Measurements from ENCODE around the gene ADCYAP1R1.
A peak's percentile ranks its signal among the peaks of the same experiment; 100 is the strongest.
"Not testable (repeated sequence)": the region's sequence is repeated elsewhere in the genome, so short reads cannot be mapped to it uniquely, and the experiment has no call there.

Gene ADCYAP1R1

GRCh38 chr7:31121601-31122000 is 69.5 kb downstream of the ADCYAP1R1 start:
- FAIRE-seq (no peak), DNase-seq (ENCODE audit: extremely low spot score, insufficient read length, low read depth) (no peak)

GRCh38 chr7:31122649-31123058 is 70.5 kb downstream of the ADCYAP1R1 start:
- FAIRE-seq (peak; percentile 68), DNase-seq (ENCODE audit: extremely low spot score, insufficient read length, low read depth) (peak; percentile 7)

DNA sequence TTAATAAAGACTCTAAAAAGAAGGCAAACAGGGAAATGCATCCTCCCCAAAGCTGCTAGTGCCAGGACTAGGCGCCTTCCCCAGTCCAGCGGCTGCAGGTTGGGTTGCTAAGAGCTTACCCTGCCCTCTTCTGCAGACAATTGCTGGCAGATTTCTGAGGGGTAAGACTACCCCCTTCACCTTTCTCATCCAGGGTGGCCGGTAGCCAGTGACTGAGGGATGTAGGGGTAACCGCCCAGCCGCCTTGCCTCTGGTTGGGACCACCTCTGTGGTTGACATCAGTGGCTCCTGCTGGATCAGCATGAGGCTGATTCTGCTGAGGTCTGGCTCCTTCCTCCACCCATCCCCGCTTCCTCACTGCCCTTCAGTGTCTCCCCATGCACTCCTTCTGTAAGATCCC is 71.2 kb downstream of the ADCYAP1R1 start:
- FAIRE-seq (no peak), DNase-seq (ENCODE audit: extremely low spot score, insufficient read length, low read depth) (no peak)

DNA sequence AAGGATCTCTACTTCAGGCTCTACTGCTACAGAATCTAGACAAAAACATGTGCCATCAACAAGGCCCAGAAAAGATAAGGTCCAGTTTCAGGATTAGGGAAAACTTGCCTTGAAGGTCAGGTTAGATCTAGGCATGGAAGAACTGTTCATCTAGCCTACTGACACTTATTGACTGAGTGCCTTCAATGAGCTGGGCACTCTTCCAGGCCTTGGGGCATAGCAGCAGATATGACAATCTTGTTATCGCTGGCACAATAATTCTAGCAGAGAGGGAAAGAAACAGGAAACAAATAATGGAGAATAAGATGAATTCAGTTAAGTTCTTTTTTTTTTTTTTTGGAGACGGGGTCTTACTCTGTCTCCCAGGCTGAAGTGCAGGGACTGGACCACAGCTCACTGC is 71.6 kb downstream of the ADCYAP1R1 start:
- DNase-seq (ENCODE audit: extremely low spot score, insufficient read length, low read depth) (no peak), FAIRE-seq (no peak)

GRCh38 chr7:31125171-31125570 is 73.1 kb downstream of the ADCYAP1R1 start:
- FAIRE-seq, result no peak
- DNase-seq (ENCODE audit: extremely low spot score, insufficient read length, low read depth), result no peak

DNA sequence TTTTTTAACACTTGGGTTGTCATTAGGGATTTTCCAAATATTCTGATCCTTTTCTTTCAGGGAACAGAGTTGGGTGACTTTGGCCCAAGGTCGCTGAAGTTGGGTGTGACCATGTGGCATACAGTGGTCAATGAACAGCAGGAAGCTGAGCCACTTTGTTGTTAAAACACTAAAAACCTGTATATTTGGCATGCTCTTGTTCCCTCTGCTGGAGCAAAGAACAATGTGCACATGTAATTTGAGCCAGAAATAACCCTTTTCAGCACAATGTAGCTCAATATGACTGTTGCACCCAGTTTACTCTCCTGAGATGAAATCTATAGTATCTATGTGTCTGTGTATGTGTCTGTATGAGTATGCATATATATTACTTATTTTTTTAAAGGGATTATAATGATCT is 74.9 kb downstream of the ADCYAP1R1 start:
- no peak for FAIRE-seq

GRCh38 chr7:31129067-31129466 is 77.0 kb downstream of the ADCYAP1R1 start:
- FAIRE-seq (no peak), DNase-seq (ENCODE audit: extremely low spot score, insufficient read length, low read depth) (no peak)

More for the DNA sequence above, 74.9 kb downstream of the ADCYAP1R1 start:
- no peak for DNase-seq (ENCODE audit: extremely low spot score, insufficient read length, low read depth)

- DNase-seq (ENCODE audit: extremely low spot score, insufficient read length, low read depth) (no peak), FAIRE-seq (no peak)
Observed at GRCh38 chr7:31133497-31133896, 81.4 kb downstream of the ADCYAP1R1 start.

DNA sequence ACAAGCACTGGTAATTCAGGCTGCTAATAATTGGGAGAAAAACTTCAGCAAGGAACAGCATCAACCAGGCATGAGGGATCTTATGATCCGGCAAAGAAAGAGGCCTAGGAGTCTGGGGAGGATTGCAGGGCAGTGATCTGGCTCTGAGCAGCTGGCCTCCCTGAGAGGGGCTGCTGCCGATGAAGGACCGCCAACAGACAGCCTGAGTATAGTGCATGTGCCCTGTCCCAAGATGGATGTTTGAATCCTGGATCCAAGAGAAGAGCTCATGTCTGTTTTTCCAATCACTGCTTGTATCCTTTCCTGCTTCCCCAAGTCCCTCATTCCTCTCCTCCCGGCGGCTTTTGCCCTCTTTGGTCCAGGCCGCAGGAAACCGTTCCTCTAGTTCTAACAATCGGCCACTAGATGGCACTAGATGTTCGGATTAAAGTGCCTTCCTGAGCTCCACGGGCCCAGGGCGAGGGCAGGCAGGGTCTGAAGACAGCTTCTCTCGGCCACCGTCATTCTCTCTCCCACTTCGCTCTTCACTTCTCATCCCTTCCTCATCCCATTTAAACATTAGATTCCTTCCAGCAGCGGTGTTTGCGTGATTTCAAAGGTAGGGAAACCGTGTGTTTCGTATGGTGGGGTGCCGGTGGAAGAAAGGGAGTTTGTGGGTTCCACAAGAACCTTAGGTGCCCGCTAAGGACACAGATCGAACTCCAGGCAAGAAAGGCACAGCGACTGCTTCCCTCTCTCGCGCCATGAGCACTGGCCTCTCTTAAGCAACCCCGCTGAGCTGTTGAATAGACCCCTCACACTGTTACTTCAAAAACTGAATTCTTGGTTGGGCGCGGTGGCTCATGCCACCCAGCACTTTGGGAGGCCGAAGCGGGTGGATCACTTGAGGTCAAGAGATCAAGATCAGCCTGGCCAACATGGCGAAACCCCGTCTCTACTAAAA is 82.4 kb downstream of the ADCYAP1R1 start:
- FAIRE-seq (peak; percentile 85), DNase-seq (ENCODE audit: extremely low spot score, insufficient read length, low read depth) (peak; percentile 54)

- DNase-seq (ENCODE audit: extremely low spot score, insufficient read length, low read depth), result no peak
Observed at GRCh38 chr7:31137234-31137633, 85.1 kb downstream of the ADCYAP1R1 start.

GRCh38 chr7:31145339-31145738 is 93.2 kb downstream of the ADCYAP1R1 start:
- no peak for FAIRE-seq
- DNase-seq (ENCODE audit: extremely low spot score, insufficient read length, low read depth), result no peak

More at GRCh38 chr7:31137234-31137633, 85.1 kb downstream of the ADCYAP1R1 start:
- no peak for FAIRE-seq

GRCh38 chr7:31146030-31146429 is 93.9 kb downstream of the ADCYAP1R1 start:
- DNase-seq (ENCODE audit: extremely low spot score, insufficient read length, low read depth) (no peak), FAIRE-seq (no peak)

- DNase-seq (ENCODE audit: extremely low spot score, insufficient read length, low read depth), result no peak
- FAIRE-seq, result no peak
Observed at GRCh38 chr7:31146538-31146937, 94.4 kb downstream of the ADCYAP1R1 start.

GRCh38 chr7:31151849-31152248 is 99.7 kb downstream of the ADCYAP1R1 start:
- FAIRE-seq (no peak), DNase-seq (ENCODE audit: extremely low spot score, insufficient read length, low read depth) (no peak)

- DNase-seq (ENCODE audit: extremely low spot score, insufficient read length, low read depth); FAIRE-seq: not testable (repeated sequence)
Observed at GRCh38 chr7:31153318-31153717, 101.2 kb downstream of the ADCYAP1R1 start.

- DNase-seq (ENCODE audit: extremely low spot score, insufficient read length, low read depth) (no peak), FAIRE-seq (no peak)
Observed at GRCh38 chr7:31160941-31161340, 108.8 kb downstream of the ADCYAP1R1 start.
